ENCODE results near the gene NOS1AP. TPM values are rescaled to one million over a fixed set of nuclear protein-coding genes. Genes with fewer than 3 reads are reported as not detected.

NOS1AP gene
- total and polyA plus RNA-seq, 2 experiments from 2014 or later, result 5.8 to 6.6 TPM

DNA sequence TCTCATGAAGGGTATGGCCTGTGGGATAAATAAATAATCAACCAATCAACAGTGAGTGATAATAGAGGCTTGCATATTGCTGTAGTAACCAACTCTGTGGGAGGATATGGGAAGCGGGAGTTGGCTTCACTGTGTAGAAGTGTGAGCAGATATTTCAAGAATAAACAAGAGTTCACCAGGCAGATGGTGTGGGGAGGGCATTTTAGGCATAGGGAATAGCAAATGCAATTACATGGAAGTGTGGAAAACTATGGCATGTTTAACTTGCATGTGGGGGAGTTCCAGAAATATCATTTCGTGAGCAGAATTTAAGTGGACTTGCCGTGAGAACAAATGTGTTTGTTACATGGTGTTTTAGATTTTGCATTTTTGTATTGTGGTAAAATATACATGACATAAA, 211.9 kb downstream of the NOS1AP start (continued):
- TF ChIP-seq, protein P1, sequence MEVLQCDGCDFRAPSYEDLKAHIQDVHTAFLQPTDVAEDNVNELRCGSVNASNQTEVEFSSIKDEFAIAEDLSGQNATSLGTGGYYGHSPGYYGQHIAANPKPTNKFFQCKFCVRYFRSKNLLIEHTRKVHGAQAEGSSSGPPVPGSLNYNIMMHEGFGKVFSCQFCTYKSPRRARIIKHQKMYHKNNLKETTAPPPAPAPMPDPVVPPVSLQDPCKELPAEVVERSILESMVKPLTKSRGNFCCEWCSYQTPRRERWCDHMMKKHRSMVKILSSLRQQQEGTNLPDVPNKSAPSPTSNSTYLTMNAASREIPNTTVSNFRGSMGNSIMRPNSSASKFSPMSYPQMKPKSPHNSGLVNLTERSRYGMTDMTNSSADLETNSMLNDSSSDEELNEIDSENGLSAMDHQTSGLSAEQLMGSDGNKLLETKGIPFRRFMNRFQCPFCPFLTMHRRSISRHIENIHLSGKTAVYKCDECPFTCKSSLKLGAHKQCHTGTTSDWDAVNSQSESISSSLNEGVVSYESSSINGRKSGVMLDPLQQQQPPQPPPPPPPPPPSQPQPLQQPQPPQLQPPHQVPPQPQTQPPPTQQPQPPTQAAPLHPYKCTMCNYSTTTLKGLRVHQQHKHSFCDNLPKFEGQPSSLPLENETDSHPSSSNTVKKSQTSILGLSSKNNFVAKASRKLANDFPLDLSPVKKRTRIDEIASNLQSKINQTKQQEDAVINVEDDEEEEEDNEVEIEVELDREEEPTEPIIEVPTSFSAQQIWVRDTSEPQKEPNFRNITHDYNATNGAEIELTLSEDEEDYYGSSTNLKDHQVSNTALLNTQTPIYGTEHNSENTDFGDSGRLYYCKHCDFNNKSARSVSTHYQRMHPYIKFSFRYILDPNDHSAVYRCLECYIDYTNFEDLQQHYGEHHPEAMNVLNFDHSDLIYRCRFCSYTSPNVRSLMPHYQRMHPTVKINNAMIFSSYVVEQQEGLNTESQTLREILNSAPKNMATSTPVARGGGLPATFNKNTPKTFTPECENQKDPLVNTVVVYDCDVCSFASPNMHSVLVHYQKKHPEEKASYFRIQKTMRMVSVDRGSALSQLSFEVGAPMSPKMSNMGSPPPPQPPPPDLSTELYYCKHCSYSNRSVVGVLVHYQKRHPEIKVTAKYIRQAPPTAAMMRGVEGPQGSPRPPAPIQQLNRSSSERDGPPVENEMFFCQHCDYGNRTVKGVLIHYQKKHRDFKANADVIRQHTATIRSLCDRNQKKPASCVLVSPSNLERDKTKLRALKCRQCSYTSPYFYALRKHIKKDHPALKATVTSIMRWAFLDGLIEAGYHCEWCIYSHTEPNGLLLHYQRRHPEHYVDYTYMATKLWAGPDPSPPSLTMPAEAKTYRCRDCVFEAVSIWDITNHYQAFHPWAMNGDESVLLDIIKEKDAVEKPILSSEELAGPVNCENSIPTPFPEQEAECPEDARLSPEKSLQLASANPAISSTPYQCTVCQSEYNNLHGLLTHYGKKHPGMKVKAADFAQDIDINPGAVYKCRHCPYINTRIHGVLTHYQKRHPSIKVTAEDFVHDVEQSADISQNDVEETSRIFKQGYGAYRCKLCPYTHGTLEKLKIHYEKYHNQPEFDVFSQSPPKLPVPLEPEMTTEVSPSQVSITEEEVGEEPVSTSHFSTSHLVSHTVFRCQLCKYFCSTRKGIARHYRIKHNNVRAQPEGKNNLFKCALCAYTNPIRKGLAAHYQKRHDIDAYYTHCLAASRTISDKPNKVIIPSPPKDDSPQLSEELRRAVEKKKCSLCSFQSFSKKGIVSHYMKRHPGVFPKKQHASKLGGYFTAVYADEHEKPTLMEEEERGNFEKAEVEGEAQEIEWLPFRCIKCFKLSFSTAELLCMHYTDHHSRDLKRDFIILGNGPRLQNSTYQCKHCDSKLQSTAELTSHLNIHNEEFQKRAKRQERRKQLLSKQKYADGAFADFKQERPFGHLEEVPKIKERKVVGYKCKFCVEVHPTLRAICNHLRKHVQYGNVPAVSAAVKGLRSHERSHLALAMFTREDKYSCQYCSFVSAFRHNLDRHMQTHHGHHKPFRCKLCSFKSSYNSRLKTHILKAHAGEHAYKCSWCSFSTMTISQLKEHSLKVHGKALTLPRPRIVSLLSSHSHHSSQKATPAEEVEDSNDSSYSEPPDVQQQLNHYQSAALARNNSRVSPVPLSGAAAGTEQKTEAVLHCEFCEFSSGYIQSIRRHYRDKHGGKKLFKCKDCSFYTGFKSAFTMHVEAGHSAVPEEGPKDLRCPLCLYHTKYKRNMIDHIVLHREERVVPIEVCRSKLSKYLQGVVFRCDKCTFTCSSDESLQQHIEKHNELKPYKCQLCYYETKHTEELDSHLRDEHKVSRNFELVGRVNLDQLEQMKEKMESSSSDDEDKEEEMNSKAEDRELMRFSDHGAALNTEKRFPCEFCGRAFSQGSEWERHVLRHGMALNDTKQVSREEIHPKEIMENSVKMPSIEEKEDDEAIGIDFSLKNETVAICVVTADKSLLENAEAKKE (CRISPR knock-in tag; IDR thresholded peaks at IDR 0.05), result no peak
- no peak for TF ChIP-seq JUNB (IDR thresholded peaks at IDR 0.05; ENCODE audit: unreplicated experiment)

DNA sequence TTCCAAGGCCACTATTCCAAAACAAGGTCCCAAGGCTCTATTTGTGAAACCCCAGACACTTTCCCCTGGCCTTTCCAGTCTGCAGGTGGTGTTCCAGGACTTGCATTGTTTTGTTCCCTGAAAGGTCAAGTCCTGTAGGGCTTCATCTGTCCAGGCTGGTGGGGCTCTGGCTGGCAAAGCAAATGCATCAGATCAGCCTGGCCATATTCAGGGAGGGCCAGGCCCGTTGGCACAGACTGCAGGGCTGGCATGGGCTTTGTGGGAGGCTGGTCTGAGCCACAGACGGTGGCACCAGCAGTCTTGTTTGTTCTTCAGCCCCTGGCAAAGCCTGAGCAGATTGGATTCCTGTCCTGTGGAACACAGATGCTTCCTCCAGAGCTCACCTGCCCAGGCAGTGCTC, 214.2 kb downstream of the NOS1AP start:
- no peaks in the 10 kb centered on the region for H3K27me3 Mint-ChIP-seq (ENCODE audit: insufficient read depth, low read depth, poor library complexity)
- Histone ChIP-seq H3K79me2 (replicated peaks; ENCODE audit: insufficient read depth) (no peaks in the 10 kb centered on the region), H3K36me3 (ENCODE audit: insufficient read depth) (no peaks in the 10 kb centered on the region), H3K4me2 (no peak overlapping the region), H3K27ac (ENCODE audit: low read depth) (no peak overlapping the region), H3K4me3 (no peak overlapping the region), H3K9me2 (ENCODE audit: insufficient read depth) (0 out of 2 replicates have a peak, but pooled peaks cover 2% of the 10 kb centered on the region), H3F3A (replicated peaks; ENCODE audit: low read depth) (no peaks in the 10 kb centered on the region), H3K4me1 (ENCODE audit: insufficient read depth) (no peaks in the 10 kb centered on the region), H4K20me1 (replicated peaks; ENCODE audit: insufficient read depth) (0 out of 2 replicates have a peak, but pooled peaks cover 6% of the 10 kb centered on the region), H3K27me3 (ENCODE audit: insufficient read depth) (no peaks in the 10 kb centered on the region), H2AFZ (no peak overlapping the region)
- H3K4me3 Mint-ChIP-seq, result no peak overlapping the region
- H3K4me1 Mint-ChIP-seq, result peaks cover 16% of the 10 kb centered on the region
- H3K36me3 Mint-ChIP-seq (ENCODE audit: low read depth), result no peaks in the 10 kb centered on the region
- DNase-seq (ENCODE audit: low spot score) (no peak), ATAC-seq (no peak)
- no peaks in the 10 kb centered on the region for H3K9me3 Mint-ChIP-seq
- H3K27ac Mint-ChIP-seq, result no peak overlapping the region
- TF ChIP-seq CREB1 (CRISPR knock-in tag; IDR thresholded peaks at IDR 0.05; ENCODE audit: low read depth) (no peak), ZNF331 (CRISPR knock-in tag; IDR thresholded peaks at IDR 0.05; ENCODE audit: low read depth) (no peak), POLR2AphosphoS5 (IDR thresholded peaks at IDR 0.05; ENCODE audit: low read depth) (no peak), STAT1 (IDR thresholded peaks at IDR 0.05; ENCODE audit: unreplicated experiment) (no peak), EZH2 (IDR thresholded peaks at IDR 0.05; ENCODE audit: low read depth, unreplicated experiment) (no peak), JUNB (IDR thresholded peaks at IDR 0.05; ENCODE audit: unreplicated experiment) (no peak), EZH2phosphoT487 (IDR thresholded peaks at IDR 0.05; ENCODE audit: unreplicated experiment) (no peak)
- TF ChIP-seq, protein P2, sequence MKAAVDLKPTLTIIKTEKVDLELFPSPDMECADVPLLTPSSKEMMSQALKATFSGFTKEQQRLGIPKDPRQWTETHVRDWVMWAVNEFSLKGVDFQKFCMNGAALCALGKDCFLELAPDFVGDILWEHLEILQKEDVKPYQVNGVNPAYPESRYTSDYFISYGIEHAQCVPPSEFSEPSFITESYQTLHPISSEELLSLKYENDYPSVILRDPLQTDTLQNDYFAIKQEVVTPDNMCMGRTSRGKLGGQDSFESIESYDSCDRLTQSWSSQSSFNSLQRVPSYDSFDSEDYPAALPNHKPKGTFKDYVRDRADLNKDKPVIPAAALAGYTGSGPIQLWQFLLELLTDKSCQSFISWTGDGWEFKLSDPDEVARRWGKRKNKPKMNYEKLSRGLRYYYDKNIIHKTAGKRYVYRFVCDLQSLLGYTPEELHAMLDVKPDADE (IDR thresholded peaks at IDR 0.05), result no peak
- TF ChIP-seq, protein P1 (CRISPR knock-in tag; IDR thresholded peaks at IDR 0.05), result no peak
